Suppressor macrophage treated with lipopolysaccharide for 4 hours (primary cell): ENCODE measurements around the gene ALDH6A1.
"Not testable (repeated sequence)": the region's sequence is repeated elsewhere in the genome, so short reads cannot be mapped to it uniquely, and the experiment has no call there.

ENCODE experiments used
- DNase-seq: peaks from one replicate; pipeline ENCODE4 v3.0.0-alpha.2; 2020

The ALDH6A1 gene

DNA sequence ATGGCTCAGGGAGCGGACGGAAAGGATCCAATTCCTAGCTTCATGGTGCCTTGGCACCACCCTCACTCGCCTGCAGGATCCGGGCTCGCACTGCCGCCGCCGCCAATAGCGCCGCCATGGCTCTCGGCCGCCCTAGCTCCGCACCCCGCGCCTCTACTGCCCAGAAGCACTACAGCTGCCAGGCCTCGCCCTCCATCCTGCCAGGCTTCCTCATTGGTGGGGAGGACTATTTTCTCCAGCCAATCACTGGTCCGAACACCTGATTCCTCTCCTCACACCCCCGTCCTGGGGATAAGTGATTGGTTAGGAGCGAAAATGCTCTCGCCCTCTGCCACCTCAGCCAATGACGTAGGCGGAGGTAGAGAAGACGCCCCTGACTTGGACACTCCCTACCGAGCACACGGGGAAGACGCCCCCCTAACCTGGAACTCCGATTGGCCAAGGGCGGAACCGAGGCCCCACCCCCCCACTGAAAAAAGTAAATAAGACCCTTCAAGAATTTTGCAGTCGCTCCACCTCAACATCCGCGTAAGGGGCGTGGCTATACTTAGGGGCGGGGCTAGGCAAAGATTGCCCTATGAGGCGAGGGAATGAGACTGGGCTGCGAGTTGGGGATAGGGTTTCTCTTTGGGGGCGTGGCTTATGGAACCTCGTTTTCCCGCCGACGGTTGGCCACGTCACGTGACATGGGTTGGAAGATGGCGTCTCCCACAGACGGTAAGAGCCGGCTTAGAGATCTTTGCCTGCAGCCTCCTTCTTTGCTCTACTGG lies at the start of gene ALDH6A1, which contains the start of gene LIN52:
Gene ALDH6A1, minus strand, starts transcription at position 177 of the 770 bp plus-strand sequence. Its CDS starts 59 bp downstream, at position 118.
Gene LIN52, plus strand, starts transcription at position 680 of the 770 bp plus-strand sequence. Its CDS starts 19 bp downstream, at position 699.
- DNase-seq: peak; percentile 100

DNA sequence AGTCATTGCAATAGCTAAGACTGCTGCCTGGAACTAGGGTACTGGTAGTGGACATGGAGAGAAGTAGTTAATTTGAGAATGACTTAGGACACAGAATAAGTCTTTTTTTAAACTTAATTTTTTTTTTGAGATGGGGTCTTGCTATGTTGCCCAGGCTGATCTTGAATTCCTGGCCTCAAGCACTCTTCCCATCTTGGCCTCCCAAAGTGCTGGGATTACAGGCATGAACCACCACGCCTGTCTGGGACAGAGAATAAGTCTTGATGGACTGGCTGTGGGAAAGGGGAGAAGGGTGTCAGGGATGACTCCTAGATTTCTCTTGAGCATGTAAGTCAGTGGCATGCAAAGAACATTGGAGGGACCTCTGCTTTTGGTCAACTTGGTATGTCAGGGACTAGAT lies 43.4 kb upstream of the ALDH6A1 start:
- DNase-seq: no peak

DNA sequence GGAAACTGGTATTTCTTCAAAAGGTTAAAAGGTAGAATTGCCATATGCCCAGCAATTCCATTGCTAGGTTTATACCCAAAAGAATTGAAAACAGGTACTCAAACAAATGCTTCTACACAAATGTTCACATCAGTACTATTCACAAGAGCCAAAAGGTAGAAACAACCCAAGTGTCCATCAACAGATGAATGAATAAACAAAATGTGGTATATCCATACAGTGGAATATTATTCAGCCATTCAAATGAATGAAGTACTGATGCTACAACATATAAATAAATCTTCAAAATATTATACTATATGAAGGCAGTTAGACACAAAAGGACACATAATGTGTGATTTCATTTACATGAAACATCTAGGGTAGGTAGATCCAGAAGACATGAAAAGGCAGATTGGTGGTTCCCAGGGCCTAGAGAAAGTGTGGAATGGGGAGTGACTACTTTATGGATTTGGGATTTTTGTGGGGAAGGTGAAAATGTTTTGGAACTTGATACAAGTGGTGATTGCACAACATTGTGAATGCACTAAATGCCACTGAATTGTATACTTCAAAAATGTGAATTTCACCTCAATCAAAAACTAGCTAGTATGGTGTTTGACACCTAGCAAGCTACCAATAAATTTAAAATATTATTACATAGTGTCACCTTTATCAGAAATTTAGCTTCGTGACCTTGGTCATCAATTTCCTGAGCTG lies 42.2 kb upstream of the ALDH6A1 start:
- DNase-seq: no peak

DNA sequence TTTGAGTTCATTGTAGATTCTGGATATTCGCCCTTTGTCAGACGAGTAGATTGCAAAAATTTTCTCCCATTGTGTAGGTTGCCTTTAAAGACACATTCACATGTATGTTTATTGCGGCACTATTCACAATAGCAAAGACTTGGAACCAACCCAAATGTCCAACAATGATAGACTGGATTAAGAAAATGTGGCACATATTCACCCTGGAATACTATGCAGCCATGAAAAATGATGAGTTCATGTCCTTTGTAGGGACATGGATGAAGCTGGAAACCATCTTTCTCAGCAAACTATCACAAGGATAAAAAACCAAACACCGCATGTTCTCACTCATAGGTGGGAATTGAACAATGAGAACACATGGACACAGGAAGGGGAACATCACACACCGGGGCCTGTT lies 41.2 kb upstream of the ALDH6A1 start:
- not testable (repeated sequence) for DNase-seq

DNA sequence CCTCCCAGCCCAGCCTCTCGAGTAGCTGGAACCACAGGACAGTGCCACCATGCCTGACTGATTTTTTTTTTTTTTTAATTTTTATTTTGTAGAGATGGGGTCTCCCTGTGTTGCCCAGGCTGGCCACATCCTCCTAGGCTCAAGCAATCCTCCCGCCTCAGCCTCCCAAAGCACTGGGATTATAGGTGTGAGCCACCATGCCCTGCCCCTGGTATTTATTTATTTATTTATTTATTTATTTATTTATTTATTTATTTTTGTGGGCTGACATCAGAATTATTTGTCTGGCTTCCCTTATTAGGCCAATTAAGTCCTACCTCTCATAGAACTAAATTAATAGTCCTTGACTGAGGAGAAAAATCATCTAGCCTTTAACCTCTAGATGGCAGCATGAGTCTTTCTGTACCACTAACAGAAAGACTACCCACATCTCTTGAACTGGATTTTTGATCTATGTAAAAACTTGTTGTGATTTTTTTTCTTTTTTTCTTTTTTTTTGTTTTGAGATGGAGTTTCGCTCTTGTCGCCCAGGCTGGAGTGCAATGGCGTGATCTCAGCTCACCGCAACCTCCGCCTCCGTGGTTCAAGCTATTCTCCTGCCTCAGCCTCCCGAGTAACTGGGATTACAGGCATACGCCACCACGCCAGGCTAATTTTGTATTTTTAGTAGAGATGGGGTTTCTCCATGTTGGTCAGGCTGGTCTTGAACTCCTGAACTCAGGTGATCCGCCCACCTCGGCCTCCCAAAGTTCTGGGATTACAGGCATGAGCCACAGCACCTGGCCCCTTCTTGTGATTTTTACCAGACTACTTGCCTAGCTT lies 27.4 kb upstream of the ALDH6A1 start:
- peak; percentile 77 for DNase-seq

DNA sequence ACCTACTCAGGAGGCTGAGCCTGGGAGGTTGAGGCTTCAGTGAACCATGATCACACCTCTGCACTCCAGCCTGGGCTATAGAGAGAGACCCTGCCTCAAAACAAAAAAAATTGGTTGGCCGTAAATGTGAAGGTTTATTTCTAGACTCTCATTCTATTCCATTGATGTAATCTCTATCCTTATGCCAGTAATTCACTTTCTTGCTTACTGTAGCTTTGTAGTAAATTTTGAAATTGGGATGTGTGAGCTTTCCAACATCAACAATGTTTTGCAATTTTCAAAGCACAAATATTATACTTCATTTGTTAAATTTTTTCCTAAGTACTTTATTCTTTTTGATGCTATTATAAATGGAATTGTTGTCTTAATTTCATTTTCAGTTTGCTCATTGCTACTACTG lies 25.1 kb upstream of the ALDH6A1 start:
- DNase-seq: no peak

DNA sequence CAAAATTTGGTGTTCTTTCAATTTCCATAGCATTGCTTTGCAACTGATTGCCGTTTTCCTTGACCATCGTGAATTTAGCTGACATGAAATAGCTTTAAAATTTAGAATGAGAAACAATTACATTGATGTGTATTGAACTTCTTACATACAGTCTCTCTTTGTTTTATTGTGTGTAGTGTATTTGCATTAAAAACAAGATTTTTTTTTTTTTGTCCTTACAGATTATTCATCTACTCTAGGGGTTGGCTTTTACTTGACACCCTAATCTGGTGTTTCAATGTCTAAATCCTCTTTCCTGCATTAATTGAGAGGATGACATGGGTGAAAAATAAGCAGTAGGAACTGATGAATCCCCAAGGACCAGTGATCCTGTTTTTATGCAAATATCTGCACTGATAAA lies 21.1 kb upstream of the ALDH6A1 start:
- no peak for DNase-seq

DNA sequence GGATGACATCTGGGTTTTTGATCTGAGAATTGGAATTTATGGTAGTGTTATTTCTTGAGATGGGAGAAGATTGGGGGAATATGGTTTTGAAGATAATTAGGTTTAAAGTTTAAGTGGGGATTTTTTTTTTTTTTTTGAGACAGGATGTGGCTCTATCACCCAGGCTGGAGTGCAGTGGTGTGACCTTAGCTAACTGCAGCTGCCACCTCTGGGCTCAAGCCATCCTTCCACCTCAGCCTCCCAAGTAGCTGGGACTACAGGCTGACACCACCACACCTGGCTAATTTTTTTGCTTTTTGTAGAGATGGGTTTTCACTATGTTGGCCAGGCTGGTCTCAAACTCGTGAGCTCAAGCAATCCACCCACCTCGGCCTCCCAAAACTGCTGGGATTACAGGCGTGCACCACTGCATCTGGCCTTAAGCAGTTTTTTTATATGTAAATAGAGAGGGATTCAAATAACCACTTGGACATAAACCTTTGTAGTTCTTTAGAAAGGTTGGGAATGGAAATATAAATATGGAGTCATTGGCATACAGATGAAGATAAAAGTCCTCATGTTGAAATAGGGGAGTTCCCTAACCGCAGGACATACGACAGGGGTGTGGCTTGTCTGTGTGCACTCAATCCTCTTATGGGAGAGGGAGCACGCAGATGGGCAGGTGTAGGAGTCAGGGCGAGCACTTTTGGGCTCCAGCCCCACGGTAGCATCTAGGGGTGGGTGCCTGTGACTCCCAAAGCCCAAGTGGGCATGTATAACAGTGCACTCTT lies 5.2 kb upstream of the ALDH6A1 start:
- peak; percentile 8 for DNase-seq

DNA sequence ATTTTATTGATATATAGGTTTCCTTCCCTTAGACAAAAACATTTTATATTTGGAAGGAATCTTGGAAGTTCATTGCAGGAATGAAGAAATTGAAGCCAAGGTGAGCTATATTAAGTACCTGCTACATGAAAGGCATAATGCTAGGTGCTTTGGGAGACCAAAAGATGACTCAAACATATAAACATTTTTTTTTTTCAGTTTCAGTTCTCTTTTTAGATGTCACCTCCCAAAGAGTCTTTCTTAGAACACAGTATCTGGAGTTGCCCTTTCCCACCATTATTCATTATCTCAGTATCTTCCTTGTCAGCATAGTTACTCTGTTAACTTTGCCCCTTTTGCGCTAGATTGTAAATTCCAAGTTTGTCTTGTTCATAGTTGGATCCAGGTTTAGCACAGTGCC lies 1.6 kb upstream of the ALDH6A1 start:
- peak; percentile 31 for DNase-seq

DNA sequence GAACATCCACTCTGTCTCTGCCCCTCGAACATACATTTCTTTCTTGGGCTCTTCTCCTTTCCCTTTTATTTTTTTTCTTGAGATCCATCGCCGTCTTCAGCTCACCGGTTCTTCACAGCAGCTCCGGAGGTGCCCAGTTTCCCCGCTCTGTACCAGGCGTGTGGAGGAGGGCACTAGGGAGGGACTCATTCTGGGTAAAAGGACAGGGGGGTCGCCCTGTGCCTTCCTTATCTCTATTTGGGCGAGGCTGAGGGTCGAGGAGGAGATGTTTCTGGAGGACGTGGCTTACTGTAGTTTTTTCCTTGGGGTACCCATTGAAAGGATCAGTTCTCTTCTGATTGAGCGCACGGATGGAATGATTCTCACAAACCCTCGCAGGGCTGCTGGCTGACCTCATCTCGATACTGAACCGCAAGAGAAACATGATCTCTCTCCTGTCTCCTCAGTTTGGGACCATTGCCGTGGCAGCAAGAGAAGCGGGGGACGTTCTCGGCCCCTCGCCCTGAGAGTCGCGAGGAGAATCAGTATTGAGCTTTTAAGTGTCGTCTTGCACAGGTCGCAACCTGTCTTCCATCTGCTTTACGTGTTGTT lies 889 bp upstream of the ALDH6A1 start:
- DNase-seq: no peak

DNA sequence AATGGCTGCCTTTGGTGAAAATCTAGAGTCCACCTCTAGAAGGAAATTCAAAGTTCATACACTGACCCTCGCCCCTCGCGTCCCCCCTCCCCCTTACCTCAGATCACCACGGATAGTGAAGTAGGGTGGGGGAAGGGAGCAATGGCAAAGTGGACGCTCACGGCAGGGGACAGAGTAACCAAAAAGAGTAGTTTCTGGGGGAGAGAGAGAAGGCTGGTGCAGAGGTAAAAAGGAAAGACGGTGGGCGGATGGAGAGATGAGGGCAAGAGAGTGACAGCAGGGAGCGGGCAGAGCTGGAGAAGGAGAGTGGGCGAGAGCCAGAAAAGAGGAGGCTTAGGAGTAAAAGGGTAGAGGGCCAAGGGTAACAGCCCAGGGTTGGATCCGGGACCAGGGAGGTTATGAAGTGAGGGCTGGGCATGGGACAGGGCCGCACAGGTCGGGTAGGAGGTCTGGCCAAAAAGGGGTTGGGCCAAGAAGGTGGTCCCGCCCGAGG lies 423 bp downstream of the ALDH6A1 start:
- no peak for DNase-seq

DNA sequence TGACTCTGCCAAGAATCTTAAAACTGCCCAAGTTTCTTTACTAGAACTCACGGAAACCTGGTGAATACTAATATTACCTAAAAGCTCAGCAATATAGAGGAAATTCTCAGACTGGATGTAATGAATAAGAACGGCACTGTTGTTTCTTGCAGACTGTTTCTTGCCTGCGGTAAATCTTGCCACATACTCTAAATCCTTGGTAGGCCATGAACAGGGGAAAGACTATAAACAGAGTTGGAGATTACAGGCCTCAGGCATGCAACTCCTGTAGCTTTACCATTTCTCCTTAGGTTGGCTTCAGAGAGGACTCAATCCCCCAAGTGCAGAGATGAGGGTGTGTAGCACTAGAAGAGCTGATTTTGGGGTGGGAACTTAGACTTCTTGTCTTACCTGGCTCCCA lies 1.1 kb downstream of the ALDH6A1 start:
- DNase-seq: no peak

DNA sequence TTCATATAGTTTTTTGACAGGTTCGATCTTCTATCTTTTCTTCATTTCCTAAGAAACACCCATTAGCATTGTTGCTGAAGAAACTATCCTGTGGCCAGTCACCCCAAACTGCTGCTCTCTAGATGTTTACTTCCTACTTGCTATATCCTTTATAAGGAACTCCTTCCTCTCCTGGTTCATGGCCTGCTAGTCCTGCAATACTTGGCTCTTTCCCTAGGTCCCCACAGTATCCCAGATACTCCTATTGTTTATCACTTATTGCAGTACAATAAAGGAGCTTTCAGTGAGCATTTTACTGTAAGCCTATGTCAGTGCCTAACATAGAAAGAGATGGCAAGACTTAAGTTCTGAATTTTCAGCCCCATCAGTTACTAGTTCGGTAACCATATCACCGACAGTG lies 2.8 kb downstream of the ALDH6A1 start:
- DNase-seq: no peak

DNA sequence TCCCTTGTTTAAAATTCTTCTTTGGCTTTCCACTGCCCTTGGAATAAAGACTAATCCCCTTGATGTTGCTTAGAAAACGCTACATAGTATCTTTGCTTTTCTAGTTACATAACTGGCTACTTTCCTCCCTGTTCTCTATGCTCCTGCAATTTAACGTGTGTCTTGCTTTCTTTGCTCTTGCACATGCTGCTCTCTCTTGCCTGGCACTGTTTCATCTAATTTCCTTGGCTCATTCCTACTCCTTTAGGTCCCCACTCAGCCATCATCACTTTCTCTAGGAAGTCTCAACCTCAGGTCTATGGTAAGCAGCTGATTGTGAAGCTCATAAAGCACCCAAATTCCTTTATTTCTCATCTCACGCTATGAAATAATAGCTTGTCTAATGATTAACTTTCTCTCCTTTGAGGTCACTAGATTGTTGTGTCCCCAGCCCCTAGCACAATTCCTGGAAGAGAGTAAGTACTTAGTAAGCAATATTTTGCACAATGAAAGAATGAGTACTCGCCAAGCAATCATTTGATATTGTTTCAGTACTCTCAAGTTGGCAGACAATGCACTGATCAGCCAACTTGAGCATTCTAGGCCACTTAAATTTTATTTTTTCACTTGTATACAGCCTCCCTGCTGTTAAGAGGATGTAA lies 3.3 kb downstream of the ALDH6A1 start:
- no peak for DNase-seq

DNA sequence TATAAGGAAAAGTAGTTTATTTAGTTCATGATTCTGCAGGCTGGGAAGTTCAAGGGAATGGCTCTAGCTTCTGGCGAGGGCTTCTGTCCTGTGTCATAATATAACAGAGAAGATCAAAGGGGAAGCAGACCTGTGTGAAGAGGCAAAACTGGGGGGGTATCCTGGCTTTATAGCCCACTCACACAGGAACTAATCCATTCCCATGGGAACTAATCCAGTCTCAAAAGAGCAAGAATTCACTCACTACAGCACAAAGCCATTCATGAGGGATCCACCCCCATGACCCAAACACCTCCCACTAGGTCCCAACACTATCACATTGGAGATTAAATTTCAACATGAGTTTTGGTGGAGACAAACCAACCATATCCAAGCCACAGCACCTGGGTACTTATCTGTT lies 6.9 kb downstream of the ALDH6A1 start:
- no peak for DNase-seq

DNA sequence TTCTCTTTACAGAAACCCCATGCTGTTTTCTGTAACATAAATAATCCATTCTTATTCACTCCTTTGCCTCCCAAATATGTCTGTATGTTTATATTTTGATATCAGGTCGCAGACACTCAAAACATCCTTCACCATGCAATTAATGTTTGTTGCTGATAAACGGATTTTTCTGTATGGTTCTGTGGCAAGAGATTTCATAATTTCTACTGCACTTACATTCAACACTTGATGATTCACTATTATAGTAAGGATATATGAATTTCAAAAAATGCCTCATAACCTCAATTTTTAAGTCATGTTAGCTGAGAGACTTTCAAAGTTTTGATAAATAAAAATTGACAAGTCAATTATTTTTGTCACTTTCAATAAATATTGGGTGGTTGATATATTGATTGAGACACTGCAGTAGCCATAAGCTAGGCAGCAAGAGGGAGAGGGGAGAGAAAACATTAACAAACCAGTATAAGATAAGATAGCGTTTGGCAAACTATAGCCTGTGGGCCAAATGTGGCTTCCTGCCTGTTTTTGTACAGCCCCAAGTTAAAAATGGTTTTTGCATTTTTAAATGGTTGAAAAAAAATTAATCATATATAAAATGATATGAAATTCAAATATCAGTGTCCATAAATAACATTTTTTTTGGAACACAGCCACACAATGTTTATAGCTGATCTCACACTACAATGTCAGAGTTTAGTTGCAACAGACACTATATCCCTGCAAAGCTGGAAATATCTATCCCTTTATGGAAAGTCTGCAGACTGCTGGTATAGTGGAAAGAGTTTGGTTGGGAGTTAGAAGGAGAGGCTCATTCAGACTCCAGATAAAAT lies 18.3 kb downstream of the ALDH6A1 start:
- DNase-seq: no peak

DNA sequence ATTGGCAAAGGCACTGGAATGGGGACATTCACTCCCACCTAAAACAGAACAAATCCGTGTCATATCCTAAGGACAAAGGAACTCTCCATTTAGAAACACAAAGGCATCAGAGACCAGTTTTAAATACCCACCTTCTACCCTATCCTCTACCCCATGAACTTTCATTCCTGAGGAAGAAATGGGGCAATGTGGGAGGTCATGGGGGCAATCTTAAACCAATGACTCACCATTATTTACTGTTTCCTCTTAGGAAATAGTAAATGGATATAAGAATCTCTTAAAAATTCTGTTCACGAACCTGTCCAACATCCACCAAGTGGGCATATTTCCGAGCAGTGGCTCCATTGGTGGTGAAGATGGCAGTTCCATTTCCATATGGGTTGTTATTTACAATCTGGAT lies 19.4 kb downstream of the ALDH6A1 start:
- peak; percentile 12 for DNase-seq

DNA sequence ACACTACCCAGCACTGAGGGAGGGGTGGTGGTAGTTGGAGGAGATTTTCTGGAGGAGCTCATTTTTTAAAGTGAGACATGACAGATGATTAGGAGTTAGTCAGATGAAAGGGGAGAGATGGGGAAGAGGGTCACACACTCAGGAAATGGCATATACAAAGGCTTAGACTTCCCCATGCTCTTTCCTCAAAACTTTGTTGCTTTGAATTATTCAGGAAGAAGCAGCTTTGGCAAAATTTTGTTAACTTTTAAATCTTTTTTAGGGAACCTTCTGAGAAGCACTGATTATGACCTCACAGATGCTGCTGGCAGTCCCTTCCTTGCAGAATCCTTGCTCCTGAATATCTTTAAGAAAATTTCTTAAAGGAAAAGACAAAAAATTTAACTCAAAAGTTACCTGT lies 19.8 kb downstream of the ALDH6A1 start:
- peak; percentile 22 for DNase-seq

DNA sequence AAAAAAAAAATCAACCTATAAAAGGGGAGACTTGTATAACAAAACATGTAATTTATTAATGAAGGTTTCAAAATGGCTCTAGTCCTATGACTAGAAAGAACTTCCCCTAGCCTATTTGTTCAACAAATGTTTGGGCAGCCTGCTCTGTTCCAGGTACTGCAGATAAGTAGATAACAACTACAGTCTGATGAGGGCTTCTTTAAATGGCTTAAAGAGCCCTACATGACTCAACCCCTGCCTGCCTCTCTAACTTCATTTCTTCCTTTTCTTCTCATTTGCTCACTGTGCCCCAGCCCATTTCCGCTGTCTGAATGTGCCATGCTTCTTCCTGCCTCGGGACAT lies 21.5 kb downstream of the ALDH6A1 start:
- no peak for DNase-seq

DNA sequence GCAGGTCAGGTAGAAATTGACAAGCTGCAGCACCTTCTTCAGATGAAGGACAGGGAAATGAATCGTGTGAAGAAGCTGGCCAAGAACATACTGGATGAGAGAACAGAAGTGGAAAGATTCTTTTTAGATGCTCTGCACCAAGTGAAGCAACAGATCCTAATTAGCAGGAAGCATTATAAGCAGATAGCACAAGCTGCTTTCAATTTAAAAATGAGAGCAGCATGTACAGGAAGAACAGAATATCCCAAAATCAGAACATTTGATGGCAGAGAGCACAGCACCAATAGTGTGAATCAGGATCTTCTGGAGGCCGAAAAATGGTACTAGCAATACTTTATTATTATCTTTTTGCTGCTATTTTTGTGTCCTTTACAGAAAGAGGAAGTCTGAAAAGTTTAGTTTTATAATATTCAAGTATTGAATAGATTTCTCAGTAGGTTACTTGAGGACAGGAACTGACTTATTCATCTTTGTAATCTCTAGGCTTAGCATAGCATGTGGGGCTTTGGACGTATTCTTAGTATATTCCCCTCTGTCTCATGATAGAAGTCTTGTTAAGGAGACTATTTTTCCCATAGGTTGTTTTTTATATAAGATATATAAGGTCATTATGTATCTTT lies 34.3 kb downstream of the ALDH6A1 start:
- DNase-seq: peak; percentile 35
